ENCODE measurements around the gene TFAP2A.

DNA sequence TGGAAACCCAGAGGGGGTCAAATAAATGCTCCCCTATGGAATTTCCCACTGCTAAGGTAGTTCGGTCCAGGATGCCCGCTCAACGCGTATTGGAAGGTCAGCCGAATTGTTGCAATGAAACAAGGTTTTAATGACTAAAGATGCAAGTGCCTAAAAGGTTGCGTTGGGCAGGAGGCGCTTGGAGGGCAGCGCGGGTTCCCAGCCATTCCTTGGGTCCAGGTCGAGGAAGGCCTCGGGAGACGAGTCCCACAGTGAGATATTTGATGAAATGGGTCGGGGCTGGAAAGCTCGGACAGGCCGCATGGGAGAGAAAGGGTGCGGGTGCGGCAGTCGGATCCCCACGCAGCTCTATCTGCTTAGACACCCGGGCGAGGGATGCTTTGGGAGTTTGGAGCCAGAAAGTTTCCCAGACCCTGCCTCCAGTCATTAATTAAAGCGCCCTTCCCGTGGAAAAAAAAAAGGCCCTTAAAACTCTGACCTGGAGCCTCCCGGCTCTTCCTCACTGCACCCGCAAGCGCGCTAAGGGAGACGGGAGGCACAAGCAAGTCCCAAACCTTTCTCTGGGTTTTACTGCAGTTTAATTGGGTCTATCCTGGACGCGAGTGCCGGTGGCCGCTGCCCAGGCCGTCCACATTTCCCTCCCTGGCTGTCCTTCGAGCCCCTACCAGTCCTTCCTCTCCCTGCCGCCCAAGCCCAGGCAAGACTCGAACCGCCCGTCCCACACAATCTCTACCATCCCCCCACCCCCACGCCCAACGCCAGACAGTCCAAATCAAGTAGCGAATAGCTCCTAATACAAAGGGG, 24.2 kb downstream of the TFAP2A start:
- TF ChIP-seq, protein P1, sequence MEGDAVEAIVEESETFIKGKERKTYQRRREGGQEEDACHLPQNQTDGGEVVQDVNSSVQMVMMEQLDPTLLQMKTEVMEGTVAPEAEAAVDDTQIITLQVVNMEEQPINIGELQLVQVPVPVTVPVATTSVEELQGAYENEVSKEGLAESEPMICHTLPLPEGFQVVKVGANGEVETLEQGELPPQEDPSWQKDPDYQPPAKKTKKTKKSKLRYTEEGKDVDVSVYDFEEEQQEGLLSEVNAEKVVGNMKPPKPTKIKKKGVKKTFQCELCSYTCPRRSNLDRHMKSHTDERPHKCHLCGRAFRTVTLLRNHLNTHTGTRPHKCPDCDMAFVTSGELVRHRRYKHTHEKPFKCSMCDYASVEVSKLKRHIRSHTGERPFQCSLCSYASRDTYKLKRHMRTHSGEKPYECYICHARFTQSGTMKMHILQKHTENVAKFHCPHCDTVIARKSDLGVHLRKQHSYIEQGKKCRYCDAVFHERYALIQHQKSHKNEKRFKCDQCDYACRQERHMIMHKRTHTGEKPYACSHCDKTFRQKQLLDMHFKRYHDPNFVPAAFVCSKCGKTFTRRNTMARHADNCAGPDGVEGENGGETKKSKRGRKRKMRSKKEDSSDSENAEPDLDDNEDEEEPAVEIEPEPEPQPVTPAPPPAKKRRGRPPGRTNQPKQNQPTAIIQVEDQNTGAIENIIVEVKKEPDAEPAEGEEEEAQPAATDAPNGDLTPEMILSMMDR (optimal IDR thresholded peaks at IDR 0.05 in 1 of 3, IDR thresholded peaks at IDR 0.05 in 1 of 3, conservative IDR thresholded peaks at IDR 0.05 in 1 of 3; ENCODE audit: extremely low read depth in 1 of 3, insufficient read depth in 2 of 3, low read length in 3 of 3) = no peak
- no peak for TF ChIP-seq EZH2 (IDR thresholded peaks at IDR 0.05; ENCODE audit: low read length)
